Measurements from ENCODE around the gene PEAK1.
A peak's percentile ranks its signal among the peaks of the same experiment; 100 is the strongest.

Gene PEAK1

DNA sequence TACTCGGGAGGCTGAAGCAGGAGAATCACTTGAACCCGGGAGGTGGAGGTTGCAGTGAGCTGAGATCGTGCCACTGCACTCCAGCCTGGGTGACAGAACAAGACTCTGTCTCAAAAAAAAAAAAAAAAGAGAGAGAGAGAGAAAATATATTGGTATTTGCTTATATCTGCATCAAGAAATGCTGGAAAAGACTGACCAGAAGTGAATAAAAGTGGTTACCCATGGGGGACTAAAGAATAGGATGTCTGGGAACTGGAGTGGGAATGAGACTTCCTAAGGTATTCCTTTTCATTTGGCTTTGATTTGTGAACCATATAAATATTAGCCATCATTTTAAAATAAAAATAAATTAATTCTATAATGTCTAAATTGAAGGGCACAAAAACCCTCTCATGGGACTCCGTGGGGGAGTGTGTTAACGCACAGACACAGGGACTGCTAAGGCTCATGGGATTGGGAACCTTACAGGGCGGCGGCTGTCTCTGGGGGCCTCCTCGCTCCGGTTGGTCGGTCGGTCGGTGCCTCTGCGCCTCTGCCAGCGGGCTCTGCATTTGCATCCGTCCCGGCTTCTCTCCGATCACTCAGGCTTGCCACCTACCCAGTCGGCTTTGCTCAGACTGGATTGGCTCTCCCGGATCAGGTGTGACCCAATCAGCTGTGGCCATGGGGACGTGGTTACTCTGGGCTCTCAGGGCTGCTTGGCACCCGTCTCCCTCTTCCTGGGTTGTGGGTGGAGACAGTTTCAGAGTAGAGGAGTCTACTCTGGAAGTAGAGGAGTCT, 336.3 kb downstream of the PEAK1 start:
- Mint-ChIP-seq H3K4me3 (peak overlapping the region; percentile 37), H3K27ac (peak overlapping the region; percentile 5)

GRCh38 chr15:77081971-77082370, 337.9 kb downstream of the PEAK1 start:
- Mint-ChIP-seq H3K27ac (no peak overlapping the region), H3K36me3 (ENCODE audit: low read depth) (no peaks in the 10 kb centered on the region), H3K4me1 (ENCODE audit: low read depth) (peaks cover 32% of the 10 kb centered on the region)

More for the DNA sequence above, 336.3 kb downstream of the PEAK1 start:
- Mint-ChIP-seq H3K9me3 (no peaks in the 10 kb centered on the region), H3K4me1 (ENCODE audit: low read depth) (peaks cover 32% of the 10 kb centered on the region), H3K27me3 (no peaks in the 10 kb centered on the region), H3K36me3 (ENCODE audit: low read depth) (no peaks in the 10 kb centered on the region)

GRCh38 chr15:77076323-77076915, 343.5 kb downstream of the PEAK1 start:
- Mint-ChIP-seq H3K4me1 (ENCODE audit: low read depth) (peaks cover 8% of the 10 kb centered on the region), H3K27ac (no peak overlapping the region), H3K4me3 (no peak overlapping the region), H3K9me3 (no peaks in the 10 kb centered on the region), H3K36me3 (ENCODE audit: low read depth) (no peaks in the 10 kb centered on the region), H3K27me3 (no peaks in the 10 kb centered on the region)

More at GRCh38 chr15:77081971-77082370, 337.9 kb downstream of the PEAK1 start:
- H3K9me3 Mint-ChIP-seq, result no peaks in the 10 kb centered on the region
- H3K4me3 Mint-ChIP-seq, result no peak overlapping the region
- no peaks in the 10 kb centered on the region for H3K27me3 Mint-ChIP-seq

- Mint-ChIP-seq H3K9me3 (no peaks in the 10 kb centered on the region), H3K27ac (no peak overlapping the region), H3K36me3 (ENCODE audit: low read depth) (no peaks in the 10 kb centered on the region), H3K4me1 (ENCODE audit: low read depth) (peaks cover 11% of the 10 kb centered on the region), H3K4me3 (no peak overlapping the region), H3K27me3 (no peaks in the 10 kb centered on the region)
Observed at GRCh38 chr15:77075528-77075927, 344.4 kb downstream of the PEAK1 start.

- H3K27ac Mint-ChIP-seq, result no peak overlapping the region
- H3K4me3 Mint-ChIP-seq, result no peak overlapping the region
- H3K9me3 Mint-ChIP-seq, result no peaks in the 10 kb centered on the region
- no peaks in the 10 kb centered on the region for H3K27me3 Mint-ChIP-seq
- no peaks in the 10 kb centered on the region for H3K36me3 Mint-ChIP-seq (ENCODE audit: low read depth)
- peaks cover 18% of the 10 kb centered on the region for H3K4me1 Mint-ChIP-seq (ENCODE audit: low read depth)
Observed at GRCh38 chr15:77074350-77074749, 345.6 kb downstream of the PEAK1 start.

DNA sequence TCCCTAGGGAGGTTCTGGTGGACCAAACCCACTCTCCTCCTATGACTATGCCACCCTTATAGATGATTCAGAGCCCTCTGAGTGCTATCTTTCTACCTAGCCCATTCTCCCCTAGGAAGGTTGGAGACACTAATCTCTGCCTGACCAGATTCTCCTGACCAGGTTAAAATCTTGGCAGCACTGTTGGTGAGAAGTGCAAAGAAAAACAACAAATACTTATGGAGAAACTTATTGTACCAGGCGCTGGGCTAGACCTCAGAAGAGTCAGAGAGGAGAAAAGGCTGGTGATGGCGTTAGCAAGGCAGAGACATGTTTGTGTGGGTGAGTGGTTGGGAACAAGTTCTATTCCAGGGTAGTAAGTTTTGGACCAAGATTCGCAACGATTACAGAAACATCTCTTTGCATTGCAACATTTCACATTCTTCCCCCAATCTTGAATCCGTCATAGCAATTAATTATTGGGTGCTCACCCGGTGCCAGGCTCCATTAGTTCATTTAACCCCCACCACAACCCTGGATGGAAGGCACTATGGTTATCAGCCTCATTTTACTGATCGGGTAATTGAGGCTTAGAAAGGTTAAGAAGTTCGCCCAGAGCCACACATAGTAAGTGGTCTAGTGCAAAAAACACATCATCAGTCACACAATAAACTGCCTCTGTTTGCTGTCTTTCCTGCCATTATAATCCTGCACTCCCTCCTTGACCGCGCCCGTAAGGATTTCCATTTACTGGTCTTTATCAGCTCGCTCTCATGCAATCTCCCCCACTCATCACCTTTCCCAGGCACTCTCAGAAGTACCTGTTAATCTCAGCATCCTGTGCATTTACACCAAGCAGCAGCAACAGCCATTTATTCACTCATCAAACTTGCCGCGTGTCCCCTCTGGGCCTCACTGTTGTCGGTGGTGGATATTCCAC, 348.3 kb downstream of the PEAK1 start:
- Mint-ChIP-seq H3K4me1 (ENCODE audit: low read depth) (peaks cover 44% of the 10 kb centered on the region), H3K27me3 (no peaks in the 10 kb centered on the region), H3K36me3 (ENCODE audit: low read depth) (peaks cover 12% of the 10 kb centered on the region), H3K9me3 (no peaks in the 10 kb centered on the region), H3K4me3 (peak overlapping the region; percentile 68), H3K27ac (peak overlapping the region; percentile 66)

DNA sequence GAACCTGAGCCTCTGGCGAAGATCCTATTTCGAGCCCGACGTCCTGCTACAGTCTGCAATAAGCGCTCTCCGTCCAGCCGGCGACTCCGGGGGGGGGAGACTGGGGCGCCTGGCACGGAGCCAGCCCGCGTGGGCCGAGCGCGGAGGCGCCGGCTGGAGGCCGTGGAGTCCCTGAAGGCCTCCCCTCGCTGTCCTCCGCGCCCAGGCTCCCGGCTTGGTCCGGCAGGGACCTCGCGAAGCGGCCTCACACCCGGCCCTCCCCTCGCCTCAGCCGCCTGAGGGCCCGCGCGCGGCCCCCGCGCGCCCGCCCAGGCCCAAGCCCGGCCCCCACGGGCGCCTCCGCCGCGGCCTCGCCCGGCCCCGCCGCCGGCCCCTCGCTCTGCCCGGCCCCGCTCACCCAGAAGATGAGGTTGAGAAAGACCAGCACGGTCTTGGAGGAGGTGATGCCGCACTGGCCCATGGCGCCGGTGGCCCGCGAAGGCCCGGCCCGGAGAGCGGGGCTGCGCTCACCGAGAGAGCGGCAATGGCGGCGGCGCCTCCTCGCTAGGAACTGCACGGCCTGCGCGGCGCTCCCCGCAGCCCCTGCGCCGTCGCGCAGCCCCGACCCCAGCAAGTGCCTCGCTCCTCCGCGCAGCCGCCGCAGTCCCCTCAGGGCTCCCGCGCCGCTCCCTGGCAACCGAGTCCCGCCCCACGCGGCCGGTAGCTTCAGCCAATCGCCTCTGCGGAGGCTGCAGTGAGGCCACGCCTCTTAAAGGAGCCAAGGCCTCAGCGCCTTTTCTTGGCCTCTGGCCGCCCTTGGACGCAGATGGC, 349.2 kb downstream of the PEAK1 start, which contains the start of gene TSPAN3:
Gene TSPAN3 (minus strand): TSS at position 615 of the 810 bp plus-strand sequence. CDS start 155 bp downstream, at position 460.
- peak within 1 kb of the TSS; percentile 85 for H3K27ac Mint-ChIP-seq
- H3K9me3 Mint-ChIP-seq, result no peaks in the 10 kb centered on the region
- peaks cover 14% of the 10 kb centered on the region for H3K36me3 Mint-ChIP-seq (ENCODE audit: low read depth)
- H3K4me1 Mint-ChIP-seq (ENCODE audit: low read depth), result peaks cover 46% of the 10 kb centered on the region
- no peaks in the 10 kb centered on the region for H3K27me3 Mint-ChIP-seq
- peak within 1 kb of the TSS; percentile 85 for H3K4me3 Mint-ChIP-seq

DNA sequence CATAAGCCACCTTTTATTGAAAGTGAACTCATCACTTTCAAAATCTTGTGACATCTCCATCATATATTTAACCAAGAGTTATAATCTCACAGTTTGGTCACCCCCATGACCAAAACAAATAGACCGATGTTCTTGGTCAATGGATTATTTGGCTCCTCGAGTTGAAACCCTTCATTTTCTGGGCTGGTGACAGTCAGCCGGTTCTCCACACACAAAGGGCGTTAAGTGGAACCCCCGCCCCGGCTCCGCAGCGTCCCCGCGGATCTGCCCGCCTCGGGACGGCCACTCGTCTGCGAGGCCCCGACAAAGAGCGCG, 349.8 kb downstream of the PEAK1 start:
- peak overlapping the region; percentile 85 for H3K27ac Mint-ChIP-seq
- H3K9me3 Mint-ChIP-seq, result no peaks in the 10 kb centered on the region
- peak overlapping the region; percentile 85 for H3K4me3 Mint-ChIP-seq
- H3K27me3 Mint-ChIP-seq, result no peaks in the 10 kb centered on the region
- peaks cover 14% of the 10 kb centered on the region for H3K36me3 Mint-ChIP-seq (ENCODE audit: low read depth)
- peaks cover 47% of the 10 kb centered on the region for H3K4me1 Mint-ChIP-seq (ENCODE audit: low read depth)

GRCh38 chr15:77069521-77070121, 350.3 kb downstream of the PEAK1 start:
- Mint-ChIP-seq H3K27me3 (no peaks in the 10 kb centered on the region), H3K4me1 (ENCODE audit: low read depth) (peaks cover 52% of the 10 kb centered on the region), H3K36me3 (ENCODE audit: low read depth) (peaks cover 14% of the 10 kb centered on the region), H3K9me3 (no peaks in the 10 kb centered on the region), H3K4me3 (peak overlapping the region; percentile 85), H3K27ac (peak overlapping the region; percentile 85)

DNA sequence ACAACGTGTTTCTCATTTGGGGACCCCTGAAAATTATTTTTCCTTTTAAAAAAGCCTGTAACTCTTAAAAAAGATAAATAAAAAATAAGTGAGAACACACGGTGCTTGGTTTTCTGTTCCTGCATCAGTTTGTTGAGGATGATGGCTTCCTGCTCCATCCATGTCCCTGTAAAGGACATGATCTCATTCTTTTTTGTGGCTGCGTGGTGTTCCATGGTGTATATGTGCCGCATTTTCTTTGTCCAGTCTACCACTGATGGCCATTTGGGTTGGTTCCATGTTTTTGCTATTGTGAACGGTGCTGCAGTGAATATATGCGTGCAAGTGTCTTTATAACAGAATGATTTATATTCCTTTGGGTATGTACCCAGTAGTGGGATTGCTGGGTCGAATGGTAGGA, 351.3 kb downstream of the PEAK1 start:
- Mint-ChIP-seq H3K9me3 (no peaks in the 10 kb centered on the region), H3K4me1 (ENCODE audit: low read depth) (peaks cover 62% of the 10 kb centered on the region), H3K27ac (no peak overlapping the region), H3K36me3 (ENCODE audit: low read depth) (peaks cover 19% of the 10 kb centered on the region), H3K4me3 (peak overlapping the region; percentile 1), H3K27me3 (no peaks in the 10 kb centered on the region)

DNA sequence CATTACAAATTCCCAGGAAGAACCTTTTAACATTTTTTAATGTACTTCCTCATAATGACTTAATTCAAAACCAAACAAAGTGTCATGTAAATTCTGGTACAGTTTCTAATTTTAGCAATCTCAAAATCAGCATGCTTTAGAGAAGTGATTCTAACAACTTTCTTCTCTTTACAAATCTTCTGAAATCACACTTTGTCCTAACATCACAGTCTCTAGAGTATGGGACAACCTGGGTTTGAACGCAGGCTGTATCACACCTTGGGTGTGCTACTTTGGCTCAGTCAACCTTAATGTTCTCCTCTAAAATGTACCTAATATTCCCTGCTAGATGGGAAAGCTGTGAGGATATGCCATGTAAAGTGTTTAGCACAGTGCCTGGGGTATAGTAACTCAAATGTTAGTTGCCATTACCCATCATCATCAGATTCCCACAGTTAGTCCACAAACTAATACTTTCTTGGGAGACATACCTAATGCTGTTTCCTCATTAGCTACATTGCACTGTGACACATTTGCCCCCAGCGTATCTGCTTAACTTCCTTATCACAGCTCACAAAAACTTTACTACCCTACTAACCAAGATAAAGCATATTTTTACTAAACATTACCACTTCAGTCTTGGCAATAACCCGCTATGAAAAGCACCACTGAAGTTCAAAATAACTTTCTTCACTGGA, 352.1 kb downstream of the PEAK1 start:
- Mint-ChIP-seq H3K27me3 (no peaks in the 10 kb centered on the region), H3K4me3 (peak overlapping the region; percentile 44), H3K4me1 (ENCODE audit: low read depth) (peaks cover 70% of the 10 kb centered on the region), H3K36me3 (ENCODE audit: low read depth) (peaks cover 19% of the 10 kb centered on the region), H3K27ac (no peak overlapping the region), H3K9me3 (no peaks in the 10 kb centered on the region)

DNA sequence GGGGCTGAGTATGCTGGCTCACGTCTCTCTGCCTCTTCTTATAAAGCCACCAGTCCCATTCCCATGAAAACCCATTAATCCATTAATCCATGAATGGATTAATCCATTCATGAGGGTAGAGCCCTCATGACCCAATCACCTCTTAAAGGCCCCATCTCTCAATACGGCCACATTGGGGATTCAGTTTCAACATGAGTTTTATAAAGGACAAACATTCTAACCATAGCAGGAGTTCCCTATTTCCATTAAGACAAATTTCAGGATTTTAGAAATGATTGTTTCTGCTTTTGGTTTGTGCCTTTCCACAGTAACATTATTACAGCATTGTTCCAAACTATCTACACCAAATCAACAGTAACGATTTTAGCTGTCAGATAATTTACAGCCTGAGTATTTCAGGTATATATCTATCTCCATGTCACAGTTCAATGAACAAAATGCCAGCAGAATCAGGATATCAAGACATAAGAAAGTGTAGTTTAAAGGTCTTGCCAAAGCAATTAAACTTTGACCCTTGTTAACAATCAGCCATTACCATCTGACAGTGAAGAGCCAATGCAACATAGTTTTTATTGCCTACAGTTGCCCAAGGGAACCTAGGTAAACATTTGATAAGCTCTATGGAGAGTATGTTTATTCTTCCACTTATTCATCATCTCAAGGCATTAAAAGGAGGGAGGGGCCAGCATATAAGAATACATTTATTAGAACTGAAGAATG, 352.8 kb downstream of the PEAK1 start:
- Mint-ChIP-seq H3K36me3 (ENCODE audit: low read depth) (peaks cover 19% of the 10 kb centered on the region), H3K4me1 (ENCODE audit: low read depth) (peaks cover 76% of the 10 kb centered on the region), H3K4me3 (peak overlapping the region; percentile 44), H3K9me3 (no peaks in the 10 kb centered on the region), H3K27me3 (no peaks in the 10 kb centered on the region), H3K27ac (peak overlapping the region; percentile 60)

Data from stimulated activated naive CD8-positive, alpha-beta T cell treated with anti-CD3 and anti-CD28 coated beads, Interleukin-15, Interleukin-2, amounts not matched to agents 100 ng/mL and 50 ng/mL, for 24 hours (primary cell).